KMS-11 (cell line): ENCODE results near the gene MAML3.

Source experiments
- H2AFZ ChIP-seq: fragments of 200-600 bp; sonication (generic); 2 replicates; pipeline ENCODE4 v1.6.1; 2016; ENCODE audit warnings: antibody characterized with exemption, mixed run types, low read depth
- H3K27ac ChIP-seq: fragments of 200-600 bp; sonication (generic); 2 replicates; pipeline ENCODE4 v1.6.1; 2016; ENCODE audit warnings: mild to moderate bottlenecking, mixed run types
- H3K27me3 ChIP-seq: fragments of 200-600 bp; sonication (generic); 2 replicates; pipeline ENCODE4 v1.6.1; 2017; ENCODE audit warnings: mild to moderate bottlenecking, low read depth, mixed run types, moderate library complexity; ENCODE audit not compliant: insufficient read depth
- H3K36me3 ChIP-seq: fragments of 200-600 bp; sonication (generic); 2 replicates; pipeline ENCODE4 v1.6.1; 2017; ENCODE audit warnings: mild to moderate bottlenecking, mixed run types; ENCODE audit not compliant: insufficient read depth
- H3K4me1 ChIP-seq: fragments of 200-600 bp; sonication (generic); 2 replicates; pipeline ENCODE4 v1.6.1; 2016; ENCODE audit warnings: mild to moderate bottlenecking, low read depth, mixed run types; ENCODE audit not compliant: poor library complexity, severe bottlenecking
- H3K4me2 ChIP-seq: fragments of 200-600 bp; sonication (generic); 2 replicates; pipeline ENCODE4 v1.7.0; 2016; ENCODE audit warnings: mild to moderate bottlenecking, mixed run types
- H3K4me3 ChIP-seq: fragments of 200-600 bp; sonication (generic); IDR thresholded peaks from 2 replicates; pipeline ENCODE4 v1.6.1; 2017; ENCODE audit warnings: low read depth, low read length, mixed read lengths; ENCODE audit not compliant: insufficient read depth
- H3K79me2 ChIP-seq: fragments of 200-600 bp; sonication (generic); 2 replicates; pipeline ENCODE4 v1.6.1; 2016; ENCODE audit warnings: low read depth, mixed run types; ENCODE audit not compliant: insufficient read depth
- H3K9ac ChIP-seq: fragments of 200-600 bp; sonication (generic); 2 replicates; pipeline ENCODE4 v1.6.1; 2016; ENCODE audit warnings: mild to moderate bottlenecking, mixed run types
- H4K20me1 ChIP-seq: fragments of 200-600 bp; sonication (generic); 2 replicates; pipeline ENCODE4 v1.6.1; 2016; ENCODE audit warnings: mild to moderate bottlenecking, mixed run types; ENCODE audit not compliant: insufficient read depth
- TF ChIP-seq, protein P1 (sequence below): fragments of 200-600 bp; sonication (generic); conservative IDR thresholded peaks from 2 replicates; pipeline ENCODE4 v1.6.1; 2017; ENCODE audit warnings: low read depth, mild to moderate bottlenecking, antibody characterized with exemption, low read length, moderate library complexity, mixed read lengths

MAML3 gene

GRCh38 chr4:140185412-140186081 is 31.6 kb upstream of the MAML3 start:
- Histone ChIP-seq H3K27ac (no peak overlapping the region), H3K4me2 (no peak overlapping the region), H3K79me2 (no peaks in the 10 kb centered on the region), H3K4me1 (no peaks in the 10 kb centered on the region), H2AFZ (no peak overlapping the region), H3K36me3 (no peaks in the 10 kb centered on the region), H3K9ac (no peak overlapping the region), H3K27me3 (no peaks in the 10 kb centered on the region), H4K20me1 (no peaks in the 10 kb centered on the region), H3K4me3 (no peak overlapping the region)
- TF ChIP-seq, protein P1, sequence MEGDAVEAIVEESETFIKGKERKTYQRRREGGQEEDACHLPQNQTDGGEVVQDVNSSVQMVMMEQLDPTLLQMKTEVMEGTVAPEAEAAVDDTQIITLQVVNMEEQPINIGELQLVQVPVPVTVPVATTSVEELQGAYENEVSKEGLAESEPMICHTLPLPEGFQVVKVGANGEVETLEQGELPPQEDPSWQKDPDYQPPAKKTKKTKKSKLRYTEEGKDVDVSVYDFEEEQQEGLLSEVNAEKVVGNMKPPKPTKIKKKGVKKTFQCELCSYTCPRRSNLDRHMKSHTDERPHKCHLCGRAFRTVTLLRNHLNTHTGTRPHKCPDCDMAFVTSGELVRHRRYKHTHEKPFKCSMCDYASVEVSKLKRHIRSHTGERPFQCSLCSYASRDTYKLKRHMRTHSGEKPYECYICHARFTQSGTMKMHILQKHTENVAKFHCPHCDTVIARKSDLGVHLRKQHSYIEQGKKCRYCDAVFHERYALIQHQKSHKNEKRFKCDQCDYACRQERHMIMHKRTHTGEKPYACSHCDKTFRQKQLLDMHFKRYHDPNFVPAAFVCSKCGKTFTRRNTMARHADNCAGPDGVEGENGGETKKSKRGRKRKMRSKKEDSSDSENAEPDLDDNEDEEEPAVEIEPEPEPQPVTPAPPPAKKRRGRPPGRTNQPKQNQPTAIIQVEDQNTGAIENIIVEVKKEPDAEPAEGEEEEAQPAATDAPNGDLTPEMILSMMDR = no peak

DNA sequence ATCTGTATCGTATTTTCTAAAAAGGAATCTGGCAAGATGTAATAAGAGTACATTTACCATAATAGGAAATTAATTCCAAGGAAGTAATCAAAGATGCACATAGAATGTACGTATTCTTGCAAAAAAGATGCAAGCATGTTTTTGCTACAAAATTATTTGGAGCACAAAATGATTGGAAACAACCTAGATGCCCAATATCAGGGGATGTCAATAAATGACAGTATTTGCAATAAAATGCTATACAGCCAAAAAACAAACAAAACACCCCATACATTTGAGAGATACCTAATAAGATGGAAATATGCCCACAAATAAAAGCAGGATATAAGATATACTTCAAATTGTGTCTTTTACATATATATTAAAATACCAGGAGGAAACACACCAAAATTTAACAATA is 29.3 kb upstream of the MAML3 start:
- TF ChIP-seq, protein P1 = no peak
- no peak overlapping the region for H3K27ac ChIP-seq

DNA sequence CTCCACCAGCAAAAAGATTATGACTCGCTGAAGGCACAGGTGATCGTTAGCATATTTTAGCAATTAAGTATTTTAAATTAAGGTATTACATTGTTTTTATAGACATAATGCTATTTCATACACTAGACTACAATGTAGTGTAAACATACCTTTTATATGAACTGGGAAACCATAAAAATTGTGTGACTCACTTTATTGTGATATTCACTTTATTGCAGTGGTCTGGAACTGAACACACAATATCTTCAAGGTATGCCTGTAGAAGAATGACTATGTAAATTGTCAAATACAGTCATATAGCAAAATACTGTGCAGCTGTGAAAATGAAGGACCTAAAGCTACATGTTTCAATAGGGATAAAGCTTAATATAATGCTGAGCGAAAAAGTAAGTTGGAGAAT is 26.6 kb upstream of the MAML3 start:
- TF ChIP-seq, protein P1 = no peak
- H3K36me3 ChIP-seq = no peaks in the 10 kb centered on the region
- no peaks in the 10 kb centered on the region for H3K4me1 ChIP-seq
- no peaks in the 10 kb centered on the region for H3K27me3 ChIP-seq
- no peaks in the 10 kb centered on the region for H4K20me1 ChIP-seq
- H3K4me3 ChIP-seq = no peak overlapping the region
- H3K79me2 ChIP-seq = no peaks in the 10 kb centered on the region
- no peak overlapping the region for H3K27ac ChIP-seq
- no peak overlapping the region for H3K4me2 ChIP-seq
- H2AFZ ChIP-seq = no peak overlapping the region
- no peak overlapping the region for H3K9ac ChIP-seq

More for the DNA sequence above, 29.3 kb upstream of the MAML3 start:
- Histone ChIP-seq H3K27me3 (no peaks in the 10 kb centered on the region), H3K4me1 (no peaks in the 10 kb centered on the region), H2AFZ (no peak overlapping the region), H3K9ac (no peak overlapping the region), H3K4me2 (no peak overlapping the region), H3K79me2 (no peaks in the 10 kb centered on the region), H4K20me1 (no peaks in the 10 kb centered on the region), H3K4me3 (no peak overlapping the region), H3K36me3 (no peaks in the 10 kb centered on the region)

- no peaks in the 10 kb centered on the region for H3K79me2 ChIP-seq
- no peaks in the 10 kb centered on the region for H3K27me3 ChIP-seq
- peaks cover 12% of the 10 kb centered on the region for H3K4me1 ChIP-seq
- H2AFZ ChIP-seq = no peak overlapping the region
- no peaks in the 10 kb centered on the region for H3K36me3 ChIP-seq
- no peak overlapping the region for H3K4me2 ChIP-seq
- H4K20me1 ChIP-seq = no peaks in the 10 kb centered on the region
- no peak overlapping the region for H3K27ac ChIP-seq
- H3K9ac ChIP-seq = no peak overlapping the region
- TF ChIP-seq, protein P1 = no peak
- H3K4me3 ChIP-seq = no peak overlapping the region
These were observed 22.8 kb upstream of the MAML3 start for GRCh38 chr4:140176735-140177134.
